Measurements from ENCODE around the gene GRHL1.

GRCh38 chr2:9951272-9951521, 296 bp upstream of the GRHL1 start:
- TF ChIP-seq GATA3 (IDR thresholded peaks at IDR 0.05; ENCODE audit: low read depth, low read length), result no peak
- no peak for TF ChIP-seq GATA2 (IDR thresholded peaks at IDR 0.05; ENCODE audit: low read depth, low read length)
